Measurements from ENCODE around the gene SPG7. TPM values are rescaled to one million over a fixed set of nuclear protein-coding genes. Genes with fewer than 3 reads are reported as not detected.

Gene SPG7
- 53.2 and 54.4 TPM in 2 replicates for polyA plus RNA-seq (2011; rRNA removed)
- polyA plus RNA-seq (2012; cell fraction: cytosol; rRNA removed) = 57.9 and 61.6 TPM in 2 replicates
- 434 and 484 TPM in 2 replicates for polyA plus RNA-seq (2012; cell fraction: nucleus; rRNA removed)
- 73.2 to 80.6 TPM (median 79.6 TPM) in 3 replicates for polyA plus RNA-seq (2017; fragmentation: RNase III; extraction: RNeasy Plus Mini Kit Qiagen cat#74134 plus additional on column Dnase treatment)
- 51.0 and 58.2 TPM in 2 replicates for polyA minus RNA-seq (2011; rRNA and poly(A)+ RNA removed)

DNA sequence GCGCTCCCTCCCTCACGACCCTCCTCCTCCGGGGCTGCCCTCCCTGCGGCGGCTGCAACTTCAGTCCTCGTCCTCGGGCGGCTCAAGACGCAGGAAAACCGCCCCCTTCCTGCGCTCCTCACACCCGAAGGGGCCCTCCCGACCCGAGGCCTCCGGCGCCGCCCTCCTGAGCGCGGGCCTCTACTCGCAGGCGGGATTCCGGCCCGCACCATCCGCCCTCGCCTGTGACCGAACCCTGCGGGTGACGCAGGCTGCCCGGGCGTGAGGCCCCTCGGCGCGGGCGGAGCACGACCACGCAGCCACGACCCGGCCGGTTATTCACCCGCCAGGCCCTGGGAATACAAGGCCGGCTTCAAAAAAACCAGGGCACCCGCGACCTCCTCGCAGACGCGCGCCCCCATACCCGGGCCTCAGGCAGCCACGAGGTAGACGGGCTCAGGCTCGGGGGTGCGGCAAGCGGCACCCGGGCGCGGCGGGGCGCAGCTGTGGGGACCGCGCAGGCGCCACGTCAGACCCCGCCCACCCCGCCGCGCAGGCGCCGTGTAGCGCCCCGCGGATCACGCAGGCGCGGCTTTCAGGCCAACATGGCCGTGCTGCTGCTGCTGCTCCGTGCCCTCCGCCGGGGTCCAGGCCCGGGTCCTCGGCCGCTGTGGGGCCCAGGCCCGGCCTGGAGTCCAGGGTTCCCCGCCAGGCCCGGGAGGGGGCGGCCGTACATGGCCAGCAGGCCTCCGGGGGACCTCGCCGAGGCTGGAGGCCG lies at the start of gene SPG7:
TSS of gene SPG7 (plus strand) at position 570 of the 757 bp plus-strand sequence. CDS start at position 585, 15 bp downstream.
- Histone ChIP-seq H3K4me3 (peak within 1 kb of the TSS; percentile 81), H3K27ac (peak within 1 kb of the TSS; percentile 95 to 98), H3K4me2 (peak within 1 kb of the TSS; percentile 92), H3K4me1 (peaks cover 44% of the 10 kb centered on the region), H3K9me3 (no peaks in the 10 kb centered on the region)
- ChIA-PET CTCF (interaction anchor here (0.8 to 2.3 kb wide), 5 partner anchors 9 to 49 kb away, joined by 3 to 6 read pairs (median 4); no protein-coding TSS in a partner anchor), POLR2A (interaction anchor here (0.8 to 1.3 kb wide), 6 partner anchors 11 to 292 kb away, joined by 3 to 4 read pairs (median 4); partner anchors contain the start of gene ANKRD11)
- ATAC-seq = peak; percentile 75 to 83
- 0% methylated on average over 2 of the region's 90 CpGs for WGBS (ENCODE audit: missing lambda C conversion rate)
- peak; percentile 88 to 94 for DNase-seq (ENCODE audit: low read depth in 1 of 2, low spot score in 1 of 2)
- no peak for FAIRE-seq
- no peak for TF ChIP-seq TFCP2L1 (CRISPR knock-in tag; IDR thresholded peaks at IDR 0.05)
- peak; percentile 58; the same call in 1 of the 2 replicates for TF ChIP-seq EHF (CRISPR knock-in tag; IDR thresholded peaks at IDR 0.05)
- TF ChIP-seq HOXA7 (CRISPR knock-in tag; IDR thresholded peaks at IDR 0.05) = 0 out of 2 replicates have a peak, but pooled peaks have one; percentile 35
- no peak for TF ChIP-seq FOSB (CRISPR knock-in tag; IDR thresholded peaks at IDR 0.05)
- TF ChIP-seq, protein P1, sequence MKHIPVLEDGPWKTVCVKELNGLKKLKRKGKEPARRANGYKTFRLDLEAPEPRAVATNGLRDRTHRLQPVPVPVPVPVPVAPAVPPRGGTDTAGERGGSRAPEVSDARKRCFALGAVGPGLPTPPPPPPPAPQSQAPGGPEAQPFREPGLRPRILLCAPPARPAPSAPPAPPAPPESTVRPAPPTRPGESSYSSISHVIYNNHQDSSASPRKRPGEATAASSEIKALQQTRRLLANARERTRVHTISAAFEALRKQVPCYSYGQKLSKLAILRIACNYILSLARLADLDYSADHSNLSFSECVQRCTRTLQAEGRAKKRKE (CRISPR knock-in tag; IDR thresholded peaks at IDR 0.05; ENCODE audit: low read depth) = peak; percentile 65; the same call in 1 of the 2 replicates
- no peak for TF ChIP-seq BHLHE40 (IDR thresholded peaks at IDR 0.05; ENCODE audit: low read depth, low read length)
- TF ChIP-seq RFX5 (IDR thresholded peaks at IDR 0.05) = no peak
- no peak for TF ChIP-seq HEYL (CRISPR knock-in tag; IDR thresholded peaks at IDR 0.05)
- no peak for TF ChIP-seq MAZ (IDR thresholded peaks at IDR 0.05; ENCODE audit: borderline replicate concordance, low read depth, low read length)
- TF ChIP-seq SMC3 (IDR thresholded peaks at IDR 0.05) = no peak
- TF ChIP-seq RNF2 (IDR thresholded peaks at IDR 0.05; ENCODE audit: borderline replicate concordance, low read depth) = no peak
- no peak; the same call in 1 of the 2 replicates for TF ChIP-seq TP53 (CRISPR knock-in tag; IDR thresholded peaks at IDR 0.05)
- TF ChIP-seq, protein P2, sequence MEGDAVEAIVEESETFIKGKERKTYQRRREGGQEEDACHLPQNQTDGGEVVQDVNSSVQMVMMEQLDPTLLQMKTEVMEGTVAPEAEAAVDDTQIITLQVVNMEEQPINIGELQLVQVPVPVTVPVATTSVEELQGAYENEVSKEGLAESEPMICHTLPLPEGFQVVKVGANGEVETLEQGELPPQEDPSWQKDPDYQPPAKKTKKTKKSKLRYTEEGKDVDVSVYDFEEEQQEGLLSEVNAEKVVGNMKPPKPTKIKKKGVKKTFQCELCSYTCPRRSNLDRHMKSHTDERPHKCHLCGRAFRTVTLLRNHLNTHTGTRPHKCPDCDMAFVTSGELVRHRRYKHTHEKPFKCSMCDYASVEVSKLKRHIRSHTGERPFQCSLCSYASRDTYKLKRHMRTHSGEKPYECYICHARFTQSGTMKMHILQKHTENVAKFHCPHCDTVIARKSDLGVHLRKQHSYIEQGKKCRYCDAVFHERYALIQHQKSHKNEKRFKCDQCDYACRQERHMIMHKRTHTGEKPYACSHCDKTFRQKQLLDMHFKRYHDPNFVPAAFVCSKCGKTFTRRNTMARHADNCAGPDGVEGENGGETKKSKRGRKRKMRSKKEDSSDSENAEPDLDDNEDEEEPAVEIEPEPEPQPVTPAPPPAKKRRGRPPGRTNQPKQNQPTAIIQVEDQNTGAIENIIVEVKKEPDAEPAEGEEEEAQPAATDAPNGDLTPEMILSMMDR (IDR thresholded peaks at IDR 0.05) = no peak
- TF ChIP-seq CEBPB (IDR thresholded peaks at IDR 0.05) = no peak
- no peak for TF ChIP-seq NFE2L2 (conservative IDR thresholded peaks at IDR 0.05; ENCODE audit: low read length)
- no peak for TF ChIP-seq EP300 (IDR thresholded peaks at IDR 0.05)
- no peak for TF ChIP-seq ZC3H11A (IDR thresholded peaks at IDR 0.05)
- TF ChIP-seq ZFP36 (IDR thresholded peaks at IDR 0.05; ENCODE audit: borderline replicate concordance, partially characterized antibody) = no peak
- no peak for TF ChIP-seq ZNF302 (CRISPR knock-in tag; IDR thresholded peaks at IDR 0.05)
- TF ChIP-seq, protein P3, sequence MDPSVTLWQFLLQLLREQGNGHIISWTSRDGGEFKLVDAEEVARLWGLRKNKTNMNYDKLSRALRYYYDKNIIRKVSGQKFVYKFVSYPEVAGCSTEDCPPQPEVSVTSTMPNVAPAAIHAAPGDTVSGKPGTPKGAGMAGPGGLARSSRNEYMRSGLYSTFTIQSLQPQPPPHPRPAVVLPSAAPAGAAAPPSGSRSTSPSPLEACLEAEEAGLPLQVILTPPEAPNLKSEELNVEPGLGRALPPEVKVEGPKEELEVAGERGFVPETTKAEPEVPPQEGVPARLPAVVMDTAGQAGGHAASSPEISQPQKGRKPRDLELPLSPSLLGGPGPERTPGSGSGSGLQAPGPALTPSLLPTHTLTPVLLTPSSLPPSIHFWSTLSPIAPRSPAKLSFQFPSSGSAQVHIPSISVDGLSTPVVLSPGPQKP (IDR thresholded peaks at IDR 0.05; ENCODE audit: low read depth, low read length) = no peak
- TF ChIP-seq RAD21 (conservative IDR thresholded peaks at IDR 0.05 in 1 of 2, IDR thresholded peaks at IDR 0.05 in 1 of 2) = no peak
- no peak for TF ChIP-seq CHD4 (IDR thresholded peaks at IDR 0.05; ENCODE audit: borderline replicate concordance)
- TF ChIP-seq GATA3 (IDR thresholded peaks at IDR 0.05; ENCODE audit: borderline replicate concordance) = no peak
- no peak for TF ChIP-seq CHD2 (IDR thresholded peaks at IDR 0.05; ENCODE audit: low read length, partially characterized antibody)
- TF ChIP-seq, protein P4, sequence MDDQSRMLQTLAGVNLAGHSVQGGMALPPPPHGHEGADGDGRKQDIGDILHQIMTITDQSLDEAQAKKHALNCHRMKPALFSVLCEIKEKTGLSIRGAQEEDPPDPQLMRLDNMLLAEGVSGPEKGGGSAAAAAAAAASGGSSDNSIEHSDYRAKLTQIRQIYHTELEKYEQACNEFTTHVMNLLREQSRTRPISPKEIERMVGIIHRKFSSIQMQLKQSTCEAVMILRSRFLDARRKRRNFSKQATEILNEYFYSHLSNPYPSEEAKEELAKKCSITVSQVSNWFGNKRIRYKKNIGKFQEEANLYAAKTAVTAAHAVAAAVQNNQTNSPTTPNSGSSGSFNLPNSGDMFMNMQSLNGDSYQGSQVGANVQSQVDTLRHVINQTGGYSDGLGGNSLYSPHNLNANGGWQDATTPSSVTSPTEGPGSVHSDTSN (IDR thresholded peaks at IDR 0.05) = no peak
- peak; percentile 95 for TF ChIP-seq MYC (IDR thresholded peaks at IDR 0.05; ENCODE audit: borderline replicate concordance, low read length)
- no peak for TF ChIP-seq ZSCAN20 (CRISPR knock-in tag; IDR thresholded peaks at IDR 0.05)
- no peak for TF ChIP-seq FOXS1 (CRISPR knock-in tag; IDR thresholded peaks at IDR 0.05)
- TF ChIP-seq SREBF2 (IDR thresholded peaks at IDR 0.05) = no peak
- TF ChIP-seq JUN (IDR thresholded peaks at IDR 0.05) = peak; percentile 80 to 94
- TF ChIP-seq CBX2 (IDR thresholded peaks at IDR 0.05; ENCODE audit: borderline replicate concordance, low read depth) = no peak
- TF ChIP-seq KDM1A (IDR thresholded peaks at IDR 0.05; ENCODE audit: low read depth) = no peak
- TF ChIP-seq ESRRA (IDR thresholded peaks at IDR 0.05; ENCODE audit: borderline replicate concordance, low read length) = no peak
- TF ChIP-seq HDAC2 (IDR thresholded peaks at IDR 0.05) = no peak
- no peak for TF ChIP-seq CBX8 (IDR thresholded peaks at IDR 0.05)
- TF ChIP-seq, protein P5, sequence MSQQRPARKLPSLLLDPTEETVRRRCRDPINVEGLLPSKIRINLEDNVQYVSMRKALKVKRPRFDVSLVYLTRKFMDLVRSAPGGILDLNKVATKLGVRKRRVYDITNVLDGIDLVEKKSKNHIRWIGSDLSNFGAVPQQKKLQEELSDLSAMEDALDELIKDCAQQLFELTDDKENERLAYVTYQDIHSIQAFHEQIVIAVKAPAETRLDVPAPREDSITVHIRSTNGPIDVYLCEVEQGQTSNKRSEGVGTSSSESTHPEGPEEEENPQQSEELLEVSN (IDR thresholded peaks at IDR 0.05; ENCODE audit: borderline replicate concordance, low read depth) = peak; percentile 87
